SK-MEL-5 (cell line): ENCODE data around the gene C6orf52. TPM values are rescaled to one million over a fixed set of nuclear protein-coding genes. Genes with fewer than 3 reads are reported as not detected.

Experiments
- DNase-seq: peaks from one replicate; pipeline ENCODE4 v3.0.0-alpha.2; 2016; ENCODE audit warnings: low read depth, low spot score
- in situ Hi-C: cut with HindIII; loops from 2 replicates; pipeline ENCODE4 v1.10.0; 2016; ENCODE audit warnings: low sequenced_read_pairs, high pct_unique_total_duplicates, low pct_unique_long_range_greater_than_20kb
- small RNA-seq, 2 experiments: library from RNA; depleted of rRNA; stranded (forward); fragments of <200 nt; gene quantifications; one replicate each; pipeline ENCODE3, GENCODE V24; 2014
- total RNA-seq: library from RNA; depleted of rRNA; stranded (reverse); fragments of >200 nt; shearing (Covaris generic); gene quantifications from 2 replicates; pipeline ENCODE4 v1.2.3, GENCODE V29; 2014; rRNA removed

C6orf52 gene
- total RNA-seq, 1 experiment from 2014 or later = 0.63 TPM

DNA sequence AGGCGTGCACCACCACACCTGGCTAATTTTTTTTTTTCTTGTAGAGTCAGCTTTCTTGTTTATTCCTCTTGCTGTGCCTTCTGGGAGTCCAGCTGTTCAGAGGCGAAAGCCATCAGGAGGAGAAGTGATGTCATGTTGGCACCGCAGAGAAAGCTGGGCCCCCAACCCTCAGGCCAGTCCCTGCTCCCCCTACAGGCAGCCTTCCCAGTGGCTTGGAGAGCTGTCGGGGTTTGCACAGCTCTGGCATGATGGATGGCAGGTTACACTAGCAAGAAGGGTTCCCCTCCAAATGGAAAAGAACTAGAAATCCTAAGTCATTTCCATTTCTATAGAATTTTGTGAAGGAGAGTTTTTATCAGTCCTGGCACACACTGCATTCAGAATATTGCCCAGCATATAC is 72.6 kb downstream of the C6orf52 start:
- in situ Hi-C loops = no loop called here
- no peak for DNase-seq

Small RNA genes within 50 kb of the gene (small RNA-seq; reads per million reads assigned to genes)
- 0 reads per million in 2 experiments for gene RF00019

Other genes starting within 250 kb of the C6orf52 start
- 38.6 and 39.8 TPM in 2 replicates for gene GCNT2, start 173.3 kb downstream of the C6orf52 start, total RNA-seq
- gene PAK1IP1, start 356 bp upstream of the C6orf52 start, total RNA-seq = 60.4 and 74.8 TPM in 2 replicates
- 270 and 304 TPM in 2 replicates for gene TMEM14C, start 28.5 kb upstream of the C6orf52 start, total RNA-seq
- 253 and 309 TPM in 2 replicates for gene TMEM14B, start 53.2 kb upstream of the C6orf52 start, total RNA-seq
- gene MAK, start 143.9 kb upstream of the C6orf52 start, total RNA-seq = 0.26 and 0.29 TPM in 2 replicates
- not detected in 2 replicates for gene GCM2, start 187.4 kb upstream of the C6orf52 start, total RNA-seq
- gene SYCP2L, start 192.4 kb upstream of the C6orf52 start, total RNA-seq = 5.6 and 6.2 TPM in 2 replicates